GM13976 (cell line): ENCODE data around the gene SLC25A3.
"Not testable (repeated sequence)": the region's sequence is repeated elsewhere in the genome, so short reads cannot be mapped to it uniquely, and the experiment has no call there.

Experiments
- DNase-seq: peaks from one replicate; pipeline ENCODE4 v3.0.0; 2012; ENCODE audit warnings: low spot score
- in situ Hi-C: fragments of 300-500 bp; cut with MboI; formaldehyde crosslinking; loops from one replicate; pipeline ENCODE4 v1.12.0; 2022; ENCODE audit warnings: low sequenced_read_pairs, mixed read lengths, inconsistent platforms; ENCODE audit not compliant: unreplicated experiment
- TF ChIP-seq, protein P1 (sequence below): IDR thresholded peaks from 2 replicates; pipeline ENCODE4 v1.5.1; 2012; ENCODE audit warnings: borderline replicate concordance, mild to moderate bottlenecking; ENCODE audit not compliant: insufficient read depth; ENCODE audit errors: extremely low read depth, missing control alignments, control extremely low read depth

SLC25A3 gene

DNA sequence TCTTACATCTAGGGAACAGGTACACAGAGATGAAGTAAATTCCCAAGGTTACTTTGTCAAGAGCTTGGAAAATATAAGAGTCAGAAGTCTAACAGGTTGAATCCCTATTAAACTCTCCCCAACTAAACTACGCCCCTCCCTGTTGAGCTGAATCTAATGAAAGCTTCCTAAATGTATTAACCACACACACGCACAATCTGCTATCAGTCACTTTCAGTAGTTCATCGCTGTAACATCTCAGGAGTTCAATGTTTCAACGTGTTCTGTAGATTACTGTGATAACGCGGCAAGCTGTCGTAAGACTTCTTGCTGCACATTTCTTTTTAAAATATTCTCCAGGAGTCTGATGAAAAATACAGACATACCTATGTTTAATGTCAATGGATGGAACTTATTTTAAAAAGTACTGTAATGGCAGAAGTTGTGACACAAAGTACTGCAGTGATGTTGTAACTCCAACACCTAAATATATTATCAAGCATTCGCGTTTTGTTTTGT lies 612 bp upstream of the SLC25A3 start:
- TF ChIP-seq, protein P1, sequence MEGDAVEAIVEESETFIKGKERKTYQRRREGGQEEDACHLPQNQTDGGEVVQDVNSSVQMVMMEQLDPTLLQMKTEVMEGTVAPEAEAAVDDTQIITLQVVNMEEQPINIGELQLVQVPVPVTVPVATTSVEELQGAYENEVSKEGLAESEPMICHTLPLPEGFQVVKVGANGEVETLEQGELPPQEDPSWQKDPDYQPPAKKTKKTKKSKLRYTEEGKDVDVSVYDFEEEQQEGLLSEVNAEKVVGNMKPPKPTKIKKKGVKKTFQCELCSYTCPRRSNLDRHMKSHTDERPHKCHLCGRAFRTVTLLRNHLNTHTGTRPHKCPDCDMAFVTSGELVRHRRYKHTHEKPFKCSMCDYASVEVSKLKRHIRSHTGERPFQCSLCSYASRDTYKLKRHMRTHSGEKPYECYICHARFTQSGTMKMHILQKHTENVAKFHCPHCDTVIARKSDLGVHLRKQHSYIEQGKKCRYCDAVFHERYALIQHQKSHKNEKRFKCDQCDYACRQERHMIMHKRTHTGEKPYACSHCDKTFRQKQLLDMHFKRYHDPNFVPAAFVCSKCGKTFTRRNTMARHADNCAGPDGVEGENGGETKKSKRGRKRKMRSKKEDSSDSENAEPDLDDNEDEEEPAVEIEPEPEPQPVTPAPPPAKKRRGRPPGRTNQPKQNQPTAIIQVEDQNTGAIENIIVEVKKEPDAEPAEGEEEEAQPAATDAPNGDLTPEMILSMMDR = no peak
- DNase-seq = no peak
- in situ Hi-C loops = no loop called here

DNA sequence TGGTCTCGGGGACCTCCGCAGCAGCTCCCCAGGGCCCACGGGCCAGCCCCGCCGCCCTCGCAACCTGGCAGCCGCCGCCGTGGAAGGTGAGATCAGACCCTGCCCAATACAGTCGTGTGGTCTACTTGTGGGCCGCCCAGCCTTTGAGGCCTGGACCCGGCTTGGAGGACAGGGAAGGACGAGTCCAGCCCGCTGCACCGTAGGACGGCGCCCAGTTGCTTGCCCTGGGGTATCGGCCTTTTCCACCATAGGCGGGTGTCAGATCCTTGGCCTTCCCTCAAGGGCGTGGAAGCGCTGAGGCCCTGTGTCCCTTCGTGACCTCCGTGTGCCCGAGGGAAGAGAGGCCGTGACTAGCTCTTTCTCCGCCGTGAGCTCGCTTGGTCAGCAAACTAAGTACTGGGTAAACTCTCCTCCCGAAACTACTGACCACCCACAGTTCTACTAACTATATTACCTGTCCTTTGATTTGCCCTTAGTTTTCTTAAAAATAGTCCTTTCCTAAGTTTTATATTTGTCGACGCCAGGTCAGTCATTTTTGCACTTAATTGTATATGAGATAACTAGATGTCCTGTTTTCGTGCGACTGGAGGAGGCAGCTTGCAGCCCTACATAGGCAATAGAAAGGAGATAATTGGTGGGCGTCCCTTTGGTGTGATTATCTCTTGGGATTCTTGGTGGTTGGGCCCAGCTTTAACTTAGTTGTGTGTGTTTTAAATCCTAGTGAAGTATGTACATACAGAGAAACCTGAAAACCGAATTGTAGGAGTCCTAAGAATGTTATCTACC lies 757 bp downstream of the SLC25A3 start:
- TF ChIP-seq, protein P1 = no peak
- no peak for DNase-seq
- in situ Hi-C loops = no loop called here

DNA sequence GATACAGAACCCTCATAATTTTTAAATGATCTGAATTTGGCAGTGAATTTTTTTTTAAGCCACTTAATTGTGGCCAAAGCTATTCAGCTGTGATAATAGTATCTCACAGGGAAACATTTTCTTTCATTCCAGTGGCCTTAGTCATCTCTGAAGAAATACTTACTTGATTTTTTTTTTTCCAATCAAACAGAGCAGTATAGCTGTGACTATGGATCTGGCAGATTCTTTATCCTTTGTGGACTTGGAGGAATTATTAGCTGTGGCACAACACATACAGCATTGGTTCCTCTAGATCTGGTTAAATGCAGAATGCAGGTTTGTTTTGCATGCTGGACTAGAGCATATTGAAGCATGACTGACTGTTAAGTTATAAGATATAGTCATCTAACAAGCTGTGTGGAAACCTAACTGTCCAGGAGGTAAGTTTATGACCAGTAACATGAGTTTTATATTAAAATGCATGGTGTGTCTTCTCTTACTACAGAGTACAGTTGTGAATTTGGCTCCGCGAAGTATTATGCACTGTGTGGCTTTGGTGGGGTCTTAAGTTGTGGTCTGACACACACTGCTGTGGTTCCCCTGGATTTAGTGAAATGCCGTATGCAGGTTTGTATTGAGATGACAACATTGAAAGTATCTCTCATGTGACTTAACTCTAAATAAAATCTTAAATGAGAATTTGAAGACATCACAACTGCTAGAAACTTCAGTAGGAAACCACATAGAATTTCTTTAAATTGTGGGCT lies 1.9 kb downstream of the SLC25A3 start:
- in situ Hi-C loops = no loop called here
- no peak for DNase-seq
- TF ChIP-seq, protein P1 = no peak

DNA sequence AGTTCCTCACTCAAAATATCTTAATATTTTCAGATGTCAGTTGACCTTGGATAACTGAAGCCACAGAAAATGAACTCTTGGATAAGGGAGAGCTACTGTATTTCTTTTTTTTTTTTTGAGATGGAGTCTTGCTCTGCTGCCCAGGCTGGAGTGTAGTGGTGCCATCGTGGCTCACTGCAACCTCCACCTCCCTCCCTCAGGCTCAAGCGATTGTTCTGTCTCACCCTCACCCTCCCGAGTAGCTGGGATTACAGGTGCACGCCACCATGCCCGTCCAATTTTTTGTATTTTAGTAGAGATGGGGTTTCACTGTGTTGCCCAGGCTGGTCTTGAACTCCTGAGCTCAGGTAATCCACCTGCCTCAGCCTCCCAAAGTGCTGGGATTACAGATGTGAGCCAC lies 3.8 kb downstream of the SLC25A3 start:
- in situ Hi-C loops, DNase-seq: not testable (repeated sequence)

DNA sequence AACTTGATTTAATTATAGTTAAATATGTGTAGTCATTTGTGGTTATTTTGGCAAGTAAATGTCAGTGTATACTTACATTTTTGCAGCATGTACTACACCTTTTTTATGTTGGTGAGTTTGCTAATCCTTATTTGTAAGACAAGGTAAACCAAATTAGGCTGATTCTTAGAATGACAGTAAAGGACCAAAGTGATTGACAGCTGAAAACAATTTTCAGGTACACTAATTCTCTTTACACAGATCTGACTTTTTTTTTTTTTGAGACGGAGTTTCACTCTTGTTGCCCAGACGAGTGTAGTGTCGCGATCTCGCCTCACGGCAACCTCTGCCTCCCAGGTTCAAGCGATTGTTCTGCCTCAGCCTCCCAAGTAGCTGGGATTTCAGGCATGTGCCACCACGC lies 8.4 kb downstream of the SLC25A3 start:
- in situ Hi-C loops = no loop called here
- TF ChIP-seq, protein P1 = no peak
- DNase-seq = no peak

DNA sequence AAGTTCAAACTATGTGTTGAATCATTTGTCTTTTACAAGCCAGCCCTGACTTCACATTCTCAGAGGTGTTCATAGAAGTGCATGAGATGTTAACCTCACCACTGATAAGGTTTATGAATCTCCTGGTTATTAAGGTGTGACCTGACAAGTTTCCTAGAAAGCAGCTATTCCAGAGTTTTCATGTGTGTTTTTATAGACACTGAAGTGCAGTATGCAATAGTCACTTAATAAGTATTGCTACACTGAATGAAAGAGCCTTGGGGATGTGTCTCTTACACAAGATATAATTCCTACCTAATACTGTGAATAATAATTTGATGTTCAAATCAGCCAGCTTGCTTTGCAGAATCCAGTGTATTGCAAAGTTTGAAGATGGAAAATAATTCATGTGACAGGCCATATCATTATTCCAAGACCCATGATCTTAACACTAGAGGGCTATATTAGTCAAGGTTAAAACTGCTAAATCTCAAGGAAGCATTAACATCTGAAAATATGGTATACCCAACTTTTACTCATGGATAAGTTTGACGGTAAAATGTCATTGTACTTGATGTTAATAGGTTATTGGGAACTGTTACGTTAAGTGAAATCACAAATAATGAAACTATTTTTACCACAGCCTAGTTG lies 13.0 kb downstream of the SLC25A3 start:
- DNase-seq = no peak
- in situ Hi-C loops = no loop called here
- TF ChIP-seq, protein P1 = peak; percentile 5
